ENCODE data around the gene ZCWPW2. TPM values are rescaled to one million over a fixed set of nuclear protein-coding genes. Genes with fewer than 3 reads are reported as not detected.

Gene ZCWPW2
- polyA plus RNA-seq, 3 donors = 0.07 to 0.41 (median 0.35) TPM

DNA sequence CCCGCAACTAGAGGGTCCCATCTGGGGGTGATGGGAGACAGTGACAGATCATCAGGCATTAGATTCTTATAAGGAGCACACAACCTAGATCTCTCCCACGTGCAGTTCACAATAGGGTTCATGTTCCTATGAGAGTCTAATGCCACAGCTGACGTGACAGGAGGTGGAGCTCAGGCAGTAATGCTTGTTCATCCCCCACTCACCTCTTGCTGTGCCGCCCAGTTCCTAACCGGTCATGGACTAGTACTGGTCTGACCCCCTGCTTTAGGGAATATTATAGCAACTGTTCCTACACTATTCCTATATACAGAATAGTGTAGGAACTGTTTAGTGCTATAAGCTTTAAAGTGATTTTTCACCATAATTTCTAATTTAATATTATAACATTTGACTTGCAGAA lies 128.2 kb downstream of the ZCWPW2 start:
- no peaks in the 10 kb centered on the region for H3K4me1 ChIP-seq (ENCODE audit: control insufficient read depth in 1 of 2, insufficient read depth in 2 of 2, low read length in 2 of 2)
- H3K36me3 Mint-ChIP-seq = no peaks in the 10 kb centered on the region
- H3K4me3 Mint-ChIP-seq = no peak overlapping the region
- H3K27me3 Mint-ChIP-seq (ENCODE audit: low read depth in 3 of 3) = no peaks in the 10 kb centered on the region
- H3K4me1 Mint-ChIP-seq = no peaks in the 10 kb centered on the region
- H3K27ac ChIP-seq (ENCODE audit: low read depth in 1 of 2, low read length in 2 of 2) = no peak overlapping the region
- H3K79me2 ChIP-seq (ENCODE audit: insufficient read depth, low read length) = no peaks in the 10 kb centered on the region
- H2AFZ ChIP-seq (ENCODE audit: insufficient read depth, low read depth, low read length, poor library complexity, severe bottlenecking) = no peak overlapping the region
- TF ChIP-seq, protein P1, sequence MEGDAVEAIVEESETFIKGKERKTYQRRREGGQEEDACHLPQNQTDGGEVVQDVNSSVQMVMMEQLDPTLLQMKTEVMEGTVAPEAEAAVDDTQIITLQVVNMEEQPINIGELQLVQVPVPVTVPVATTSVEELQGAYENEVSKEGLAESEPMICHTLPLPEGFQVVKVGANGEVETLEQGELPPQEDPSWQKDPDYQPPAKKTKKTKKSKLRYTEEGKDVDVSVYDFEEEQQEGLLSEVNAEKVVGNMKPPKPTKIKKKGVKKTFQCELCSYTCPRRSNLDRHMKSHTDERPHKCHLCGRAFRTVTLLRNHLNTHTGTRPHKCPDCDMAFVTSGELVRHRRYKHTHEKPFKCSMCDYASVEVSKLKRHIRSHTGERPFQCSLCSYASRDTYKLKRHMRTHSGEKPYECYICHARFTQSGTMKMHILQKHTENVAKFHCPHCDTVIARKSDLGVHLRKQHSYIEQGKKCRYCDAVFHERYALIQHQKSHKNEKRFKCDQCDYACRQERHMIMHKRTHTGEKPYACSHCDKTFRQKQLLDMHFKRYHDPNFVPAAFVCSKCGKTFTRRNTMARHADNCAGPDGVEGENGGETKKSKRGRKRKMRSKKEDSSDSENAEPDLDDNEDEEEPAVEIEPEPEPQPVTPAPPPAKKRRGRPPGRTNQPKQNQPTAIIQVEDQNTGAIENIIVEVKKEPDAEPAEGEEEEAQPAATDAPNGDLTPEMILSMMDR (IDR thresholded peaks at IDR 0.05) = no peak
- peaks cover 0 to 1% (median 0%) of the 10 kb centered on the region in 7 donors for H3K9me3 Mint-ChIP-seq
- H3K4me3 ChIP-seq (replicated peaks in 1 of 3; ENCODE audit: low read depth in 2 of 3, low read length in 3 of 3) = no peak overlapping the region
- H4K20me1 ChIP-seq (ENCODE audit: insufficient read depth, low read length) = no peaks in the 10 kb centered on the region
- H3K9ac ChIP-seq (ENCODE audit: insufficient read depth, low read length, poor library complexity, severe bottlenecking) = no peak overlapping the region
- H3K36me3 ChIP-seq (replicated peaks in 1 of 2; ENCODE audit: control insufficient read depth in 1 of 2, insufficient read depth in 2 of 2, low read length in 2 of 2) = no peaks in the 10 kb centered on the region
- intact Hi-C loops (cut with micrococcal nuclease) = no loop called here
- H3K4me2 ChIP-seq (replicated peaks; ENCODE audit: extremely low read depth, low read length, poor library complexity, severe bottlenecking) = no peak overlapping the region
- no peak overlapping the region for H3K27ac Mint-ChIP-seq
- DNase-seq = no peak
- WGBS (ENCODE audit: insufficient coverage) = 76% methylated on average over 2 of the region's 5 CpGs
- no peaks in the 10 kb centered on the region for H3K9me3 ChIP-seq (replicated peaks in 1 of 2; ENCODE audit: control insufficient read depth in 1 of 2, insufficient read depth in 1 of 2, low read length in 2 of 2)
- no peaks in the 10 kb centered on the region for H3K27me3 ChIP-seq (ENCODE audit: control insufficient read depth in 2 of 2, insufficient read depth in 2 of 2, low read length in 2 of 2)

DNA sequence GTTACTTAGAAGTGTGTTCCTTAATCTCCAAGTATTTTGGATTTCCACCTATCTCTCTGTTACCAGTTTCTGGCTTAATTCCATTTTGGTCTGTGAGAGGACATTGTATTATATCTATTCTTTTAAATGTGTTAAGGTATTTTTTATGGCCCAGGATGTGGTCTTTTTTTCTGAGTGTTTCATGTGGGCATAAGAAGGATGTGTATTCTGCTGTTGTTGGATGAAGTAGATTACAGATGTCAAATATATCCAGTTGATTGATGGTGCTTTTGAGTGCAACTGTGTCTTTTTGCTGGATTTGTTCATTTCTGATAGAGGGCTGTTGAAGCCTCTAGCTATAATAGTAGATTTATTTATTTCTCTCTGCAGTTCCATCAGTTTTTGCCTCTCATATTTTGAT lies 136.6 kb downstream of the ZCWPW2 start:
- Histone ChIP-seq H3K27me3 (ENCODE audit: control insufficient read depth in 2 of 2, insufficient read depth in 2 of 2, low read length in 2 of 2) (no peaks in the 10 kb centered on the region), H3K9me3 (replicated peaks in 1 of 2; ENCODE audit: control insufficient read depth in 1 of 2, insufficient read depth in 1 of 2, low read length in 2 of 2) (peaks cover 3 to 9% of the 10 kb centered on the region in 2 donors), H3K27ac (ENCODE audit: low read depth in 1 of 2, low read length in 2 of 2) (no peak overlapping the region), H2AFZ (ENCODE audit: insufficient read depth, low read depth, low read length, poor library complexity, severe bottlenecking) (no peak overlapping the region), H3K4me1 (ENCODE audit: control insufficient read depth in 1 of 2, insufficient read depth in 2 of 2, low read length in 2 of 2) (no peaks in the 10 kb centered on the region), H3K4me2 (replicated peaks; ENCODE audit: extremely low read depth, low read length, poor library complexity, severe bottlenecking) (no peak overlapping the region), H3K36me3 (replicated peaks in 1 of 2; ENCODE audit: control insufficient read depth in 1 of 2, insufficient read depth in 2 of 2, low read length in 2 of 2) (no peaks in the 10 kb centered on the region), H3K9ac (ENCODE audit: insufficient read depth, low read length, poor library complexity, severe bottlenecking) (no peak overlapping the region), H3K79me2 (ENCODE audit: insufficient read depth, low read length) (no peaks in the 10 kb centered on the region), H3K4me3 (replicated peaks in 1 of 3; ENCODE audit: low read depth in 2 of 3, low read length in 3 of 3) (no peak overlapping the region), H4K20me1 (ENCODE audit: insufficient read depth, low read length) (no peaks in the 10 kb centered on the region)
- no peaks in the 10 kb centered on the region for H3K36me3 Mint-ChIP-seq
- H3K27me3 Mint-ChIP-seq (ENCODE audit: low read depth in 3 of 3) = no peaks in the 10 kb centered on the region
- no peaks in the 10 kb centered on the region for H3K4me1 Mint-ChIP-seq
- TF ChIP-seq, protein P1 (IDR thresholded peaks at IDR 0.05) = no peak
- no peak for DNase-seq
- H3K9me3 Mint-ChIP-seq = peaks cover 4 to 15% (median 9%) of the 10 kb centered on the region in 7 donors
- no peak overlapping the region for H3K4me3 Mint-ChIP-seq
- intact Hi-C loops (cut with micrococcal nuclease) = no loop called here
- H3K27ac Mint-ChIP-seq = no peak overlapping the region

All from CD14-positive monocyte (primary cell).